Measurements from ENCODE around the gene ARHGEF10L. TPM values are rescaled to one million over a fixed set of nuclear protein-coding genes. Genes with fewer than 3 reads are reported as not detected.

Gene ARHGEF10L, protein sequence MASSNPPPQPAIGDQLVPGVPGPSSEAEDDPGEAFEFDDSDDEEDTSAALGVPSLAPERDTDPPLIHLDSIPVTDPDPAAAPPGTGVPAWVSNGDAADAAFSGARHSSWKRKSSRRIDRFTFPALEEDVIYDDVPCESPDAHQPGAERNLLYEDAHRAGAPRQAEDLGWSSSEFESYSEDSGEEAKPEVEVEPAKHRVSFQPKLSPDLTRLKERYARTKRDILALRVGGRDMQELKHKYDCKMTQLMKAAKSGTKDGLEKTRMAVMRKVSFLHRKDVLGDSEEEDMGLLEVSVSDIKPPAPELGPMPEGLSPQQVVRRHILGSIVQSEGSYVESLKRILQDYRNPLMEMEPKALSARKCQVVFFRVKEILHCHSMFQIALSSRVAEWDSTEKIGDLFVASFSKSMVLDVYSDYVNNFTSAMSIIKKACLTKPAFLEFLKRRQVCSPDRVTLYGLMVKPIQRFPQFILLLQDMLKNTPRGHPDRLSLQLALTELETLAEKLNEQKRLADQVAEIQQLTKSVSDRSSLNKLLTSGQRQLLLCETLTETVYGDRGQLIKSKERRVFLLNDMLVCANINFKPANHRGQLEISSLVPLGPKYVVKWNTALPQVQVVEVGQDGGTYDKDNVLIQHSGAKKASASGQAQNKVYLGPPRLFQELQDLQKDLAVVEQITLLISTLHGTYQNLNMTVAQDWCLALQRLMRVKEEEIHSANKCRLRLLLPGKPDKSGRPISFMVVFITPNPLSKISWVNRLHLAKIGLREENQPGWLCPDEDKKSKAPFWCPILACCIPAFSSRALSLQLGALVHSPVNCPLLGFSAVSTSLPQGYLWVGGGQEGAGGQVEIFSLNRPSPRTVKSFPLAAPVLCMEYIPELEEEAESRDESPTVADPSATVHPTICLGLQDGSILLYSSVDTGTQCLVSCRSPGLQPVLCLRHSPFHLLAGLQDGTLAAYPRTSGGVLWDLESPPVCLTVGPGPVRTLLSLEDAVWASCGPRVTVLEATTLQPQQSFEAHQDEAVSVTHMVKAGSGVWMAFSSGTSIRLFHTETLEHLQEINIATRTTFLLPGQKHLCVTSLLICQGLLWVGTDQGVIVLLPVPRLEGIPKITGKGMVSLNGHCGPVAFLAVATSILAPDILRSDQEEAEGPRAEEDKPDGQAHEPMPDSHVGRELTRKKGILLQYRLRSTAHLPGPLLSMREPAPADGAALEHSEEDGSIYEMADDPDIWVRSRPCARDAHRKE (N-terminal part only)
- 0.47 and 1.5 TPM in 2 replicates for total RNA-seq

DNA sequence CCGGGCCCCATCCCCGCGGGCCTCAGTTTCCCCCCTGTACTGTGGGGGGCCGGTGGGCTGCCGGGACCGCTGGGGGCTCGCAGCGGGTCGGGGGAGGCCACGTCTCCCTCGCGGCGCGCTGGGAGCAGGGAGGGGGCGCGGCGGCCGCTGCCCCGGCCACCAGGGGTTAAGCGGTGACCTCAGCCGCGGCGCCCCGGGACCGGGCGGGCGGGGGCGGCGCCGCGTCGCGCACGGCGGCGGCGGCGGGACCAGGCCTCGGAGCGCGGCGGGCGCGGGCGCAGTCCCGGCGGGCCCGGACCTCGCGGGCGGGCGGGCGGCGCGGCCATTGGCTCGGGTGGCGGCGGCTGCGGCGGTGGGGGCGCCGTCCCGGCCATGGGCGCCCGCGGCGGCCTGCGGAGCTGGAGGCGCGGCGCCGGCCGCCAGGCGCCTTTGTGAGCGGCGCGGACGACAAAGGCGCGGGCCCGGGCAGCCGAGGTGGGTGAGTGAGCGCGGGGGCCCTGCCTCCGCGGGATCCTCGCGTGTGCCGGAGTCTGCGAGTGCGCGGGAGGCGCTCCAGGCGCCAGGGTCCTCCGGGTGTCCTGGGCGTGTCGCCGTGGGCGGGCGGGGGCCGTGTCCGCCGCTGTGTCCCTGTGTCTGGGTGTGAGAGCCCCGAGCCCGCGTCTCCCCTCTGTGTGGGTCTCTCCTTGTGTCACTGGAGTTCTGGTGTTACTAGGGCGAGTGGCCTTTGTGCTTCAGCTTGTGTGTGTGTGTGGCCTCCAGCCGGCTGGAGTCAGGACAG is at the start of gene ARHGEF10L:
ARHGEF10L (plus strand) TSS at position 222 of the 778 bp plus-strand sequence. CDS start 40,898 bp downstream, outside the sequence.

Other genes starting within 250 kb of the ARHGEF10L start
- gene PADI4, start 231.5 kb upstream of the ARHGEF10L start, total RNA-seq = not detected in 2 replicates
- gene PADI6, start 167.5 kb upstream of the ARHGEF10L start, total RNA-seq = not detected in 2 replicates
- gene RCC2, start 100.0 kb upstream of the ARHGEF10L start, total RNA-seq = 65.0 and 67.2 TPM in 2 replicates
- gene ACTL8, start 215.6 kb downstream of the ARHGEF10L start, total RNA-seq = not detected in 2 replicates

Data from mammary microvascular endothelial cell (primary cell).